Measurements from ENCODE around the gene WASF1.

DNA sequence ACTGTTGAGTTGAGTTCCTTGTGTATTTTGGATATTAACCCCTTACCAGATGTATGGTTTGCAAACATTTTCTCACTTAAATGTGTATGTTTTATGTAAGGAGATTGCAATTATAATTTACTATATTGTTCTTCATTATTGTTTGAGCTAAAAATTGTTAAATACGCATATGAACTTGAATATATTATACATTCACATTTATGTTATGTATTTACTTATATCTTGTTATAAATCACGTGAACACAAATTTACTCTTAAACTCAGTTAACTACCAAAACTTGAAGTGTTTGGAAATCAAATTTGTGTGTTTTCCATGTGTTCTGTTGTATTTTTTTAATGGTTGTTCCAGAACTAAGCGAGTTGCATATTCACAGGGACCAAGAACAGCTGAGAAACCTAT lies 19.1 kb upstream of the WASF1 start:
- TF ChIP-seq, protein P1, sequence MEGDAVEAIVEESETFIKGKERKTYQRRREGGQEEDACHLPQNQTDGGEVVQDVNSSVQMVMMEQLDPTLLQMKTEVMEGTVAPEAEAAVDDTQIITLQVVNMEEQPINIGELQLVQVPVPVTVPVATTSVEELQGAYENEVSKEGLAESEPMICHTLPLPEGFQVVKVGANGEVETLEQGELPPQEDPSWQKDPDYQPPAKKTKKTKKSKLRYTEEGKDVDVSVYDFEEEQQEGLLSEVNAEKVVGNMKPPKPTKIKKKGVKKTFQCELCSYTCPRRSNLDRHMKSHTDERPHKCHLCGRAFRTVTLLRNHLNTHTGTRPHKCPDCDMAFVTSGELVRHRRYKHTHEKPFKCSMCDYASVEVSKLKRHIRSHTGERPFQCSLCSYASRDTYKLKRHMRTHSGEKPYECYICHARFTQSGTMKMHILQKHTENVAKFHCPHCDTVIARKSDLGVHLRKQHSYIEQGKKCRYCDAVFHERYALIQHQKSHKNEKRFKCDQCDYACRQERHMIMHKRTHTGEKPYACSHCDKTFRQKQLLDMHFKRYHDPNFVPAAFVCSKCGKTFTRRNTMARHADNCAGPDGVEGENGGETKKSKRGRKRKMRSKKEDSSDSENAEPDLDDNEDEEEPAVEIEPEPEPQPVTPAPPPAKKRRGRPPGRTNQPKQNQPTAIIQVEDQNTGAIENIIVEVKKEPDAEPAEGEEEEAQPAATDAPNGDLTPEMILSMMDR (IDR thresholded peaks at IDR 0.05 in 8 of 11, conservative IDR thresholded peaks at IDR 0.05 in 3 of 11) = no peak
- TF ChIP-seq POLR2A (IDR thresholded peaks at IDR 0.05) (no peak), POLR2AphosphoS5 (IDR thresholded peaks at IDR 0.05) (no peak)

All from spleen (tissue), 7 donors.